Stimulated activated CD8-positive, alpha-beta memory T cell treated with anti-CD3 and anti-CD28 coated beads, Interleukin-12 subunit alpha, Interleukin-12 subunit beta, amount 100 ng/mL, for 1 hour (primary cell): ENCODE data around the gene ELAC2.

Experiments used
- DNase-seq: peaks from one replicate; pipeline ENCODE4 v3.0.0-alpha.2; 2020; ENCODE audit warnings: low read depth

The ELAC2 gene

DNA sequence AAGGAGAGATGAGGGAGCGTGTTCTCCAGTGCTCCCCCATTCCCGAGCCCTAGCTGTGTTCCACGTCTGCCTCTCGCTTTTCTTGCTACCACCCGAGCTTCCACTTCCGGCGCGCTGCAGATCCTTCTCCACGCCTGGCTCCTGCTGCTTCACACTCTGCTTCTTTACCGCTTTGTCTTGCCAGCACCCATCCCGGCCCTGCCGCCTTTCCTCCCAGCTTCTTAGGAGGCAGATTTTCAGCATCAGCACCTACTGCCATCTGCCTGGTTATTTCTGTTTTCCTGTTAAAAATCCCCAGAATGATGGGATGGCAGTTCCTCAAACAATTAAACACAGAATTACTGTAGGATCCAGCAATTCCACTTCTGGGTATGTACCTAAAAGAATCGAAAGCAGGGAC, 64.7 kb downstream of the ELAC2 start:
- DNase-seq = no peak

GRCh38 chr17:12952012-12952411, 65.8 kb downstream of the ELAC2 start:
- DNase-seq = no peak

- no peak for DNase-seq
Measured at GRCh38 chr17:12947047-12947446, 70.8 kb downstream of the ELAC2 start.
